ENCODE results near the gene GNB1.
"Not testable (repeated sequence)": the region's sequence is repeated elsewhere in the genome, so short reads cannot be mapped to it uniquely, and the experiment has no call there.

The GNB1 gene

GRCh38 chr1:1892079-1892762 lies 1.3 kb upstream of the GNB1 start:
- TF ChIP-seq HDGF (IDR thresholded peaks at IDR 0.05; ENCODE audit: borderline replicate concordance): no peak
- TF ChIP-seq ARNT (IDR thresholded peaks at IDR 0.05): no peak
- TF ChIP-seq BHLHE40 (IDR thresholded peaks at IDR 0.05; ENCODE audit: borderline replicate concordance): no peak
- TF ChIP-seq L3MBTL2 (conservative IDR thresholded peaks at IDR 0.05): no peak
- no peak for TF ChIP-seq NFRKB (IDR thresholded peaks at IDR 0.05)
- TF ChIP-seq LEF1 (IDR thresholded peaks at IDR 0.05; ENCODE audit: borderline replicate concordance): no peak
- no peak for TF ChIP-seq SUZ12 (IDR thresholded peaks at IDR 0.05)
- TF ChIP-seq CTBP1 (IDR thresholded peaks at IDR 0.05; ENCODE audit: borderline replicate concordance): no peak
- no peak for TF ChIP-seq PKNOX1 (IDR thresholded peaks at IDR 0.05)
- TF ChIP-seq ELF4 (IDR thresholded peaks at IDR 0.05): no peak
- TF ChIP-seq FOXK2 (IDR thresholded peaks at IDR 0.05): no peak
- TF ChIP-seq ZNF384 (IDR thresholded peaks at IDR 0.05): no peak
- no peak for TF ChIP-seq FOXM1 (IDR thresholded peaks at IDR 0.05; ENCODE audit: borderline replicate concordance)
- no peak for TF ChIP-seq SP1 (IDR thresholded peaks at IDR 0.05)
- no peak for TF ChIP-seq FOXA1 (IDR thresholded peaks at IDR 0.05)
- no peak for TF ChIP-seq TARDBP (IDR thresholded peaks at IDR 0.05)
- ChIA-PET CTCF (interaction anchor here (0.6 kb wide), 1 partner anchor 9 kb away, joined by 3 read pairs; no protein-coding TSS in a partner anchor), POLR2A (interaction anchor here (0.8 to 1.5 kb wide), 4 partner anchors 9 to 17 kb away, joined by 3 to 5 read pairs (median 4); no protein-coding TSS in a partner anchor)
- no peak for DNase-seq (ENCODE audit: extremely low spot score)

- TF ChIP-seq L3MBTL2 (conservative IDR thresholded peaks at IDR 0.05): peak; percentile 46
- no peak for TF ChIP-seq LEF1 (IDR thresholded peaks at IDR 0.05; ENCODE audit: borderline replicate concordance)
- peak; percentile 60 for DNase-seq (ENCODE audit: extremely low spot score)
- ChIA-PET CTCF (interaction anchor here (0.6 kb wide), 1 partner anchor 8 kb away, joined by 3 read pairs; no protein-coding TSS in a partner anchor), POLR2A (interaction anchor here (0.8 to 1.5 kb wide), 4 partner anchors 10 to 17 kb away, joined by 3 to 5 read pairs (median 4); no protein-coding TSS in a partner anchor)
Observed at GRCh38 chr1:1891349-1892078, 627 bp upstream of the GNB1 start.

DNA sequence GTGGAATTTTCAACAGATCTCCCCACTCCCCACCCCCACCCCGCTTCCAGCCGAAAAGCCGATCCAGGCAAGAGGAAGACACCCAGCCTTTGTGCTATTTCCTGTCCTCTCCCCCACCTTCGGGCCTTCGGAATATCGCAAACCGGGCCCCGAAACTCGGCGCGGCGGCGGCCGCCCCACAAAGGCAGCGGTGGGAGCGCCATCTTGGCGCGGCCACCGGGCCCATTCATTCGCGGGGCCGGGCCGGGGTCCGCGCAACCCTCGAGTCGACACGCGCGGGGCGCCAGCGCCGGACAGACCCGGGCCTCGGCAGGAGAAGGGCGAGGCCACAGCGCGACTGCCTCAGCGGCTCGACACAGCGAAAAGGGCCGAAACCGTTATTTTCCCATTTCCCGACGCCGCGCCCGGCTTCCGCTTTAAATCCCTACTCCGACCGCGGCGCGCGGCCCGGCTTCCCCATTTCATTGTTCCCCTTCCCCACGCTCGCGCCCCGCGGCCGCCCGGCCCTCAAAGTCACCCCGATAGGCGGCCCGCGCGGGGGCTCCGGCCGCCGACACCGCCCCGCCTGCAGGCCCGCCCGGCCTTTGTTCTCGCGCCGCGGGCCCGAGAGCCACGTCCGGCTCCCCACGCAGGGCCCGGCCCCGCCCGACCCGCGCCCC lies 911 bp downstream of the GNB1 start:
- no peak for DNase-seq (ENCODE audit: extremely low spot score)
- ChIA-PET CTCF (no interaction called here), POLR2A (no interaction called here)
- TF ChIP-seq BHLHE40 (IDR thresholded peaks at IDR 0.05; ENCODE audit: borderline replicate concordance): no peak
- no peak for TF ChIP-seq ELF4 (IDR thresholded peaks at IDR 0.05)
- no peak for TF ChIP-seq PKNOX1 (IDR thresholded peaks at IDR 0.05)
- no peak for TF ChIP-seq NFRKB (IDR thresholded peaks at IDR 0.05)
- TF ChIP-seq LEF1 (IDR thresholded peaks at IDR 0.05; ENCODE audit: borderline replicate concordance): no peak
- TF ChIP-seq CTBP1 (IDR thresholded peaks at IDR 0.05; ENCODE audit: borderline replicate concordance): no peak
- no peak for TF ChIP-seq SP1 (IDR thresholded peaks at IDR 0.05)
- TF ChIP-seq TARDBP (IDR thresholded peaks at IDR 0.05): no peak
- no peak for TF ChIP-seq ARNT (IDR thresholded peaks at IDR 0.05)
- no peak for TF ChIP-seq SUZ12 (IDR thresholded peaks at IDR 0.05)
- no peak for TF ChIP-seq FOXM1 (IDR thresholded peaks at IDR 0.05; ENCODE audit: borderline replicate concordance)

DNA sequence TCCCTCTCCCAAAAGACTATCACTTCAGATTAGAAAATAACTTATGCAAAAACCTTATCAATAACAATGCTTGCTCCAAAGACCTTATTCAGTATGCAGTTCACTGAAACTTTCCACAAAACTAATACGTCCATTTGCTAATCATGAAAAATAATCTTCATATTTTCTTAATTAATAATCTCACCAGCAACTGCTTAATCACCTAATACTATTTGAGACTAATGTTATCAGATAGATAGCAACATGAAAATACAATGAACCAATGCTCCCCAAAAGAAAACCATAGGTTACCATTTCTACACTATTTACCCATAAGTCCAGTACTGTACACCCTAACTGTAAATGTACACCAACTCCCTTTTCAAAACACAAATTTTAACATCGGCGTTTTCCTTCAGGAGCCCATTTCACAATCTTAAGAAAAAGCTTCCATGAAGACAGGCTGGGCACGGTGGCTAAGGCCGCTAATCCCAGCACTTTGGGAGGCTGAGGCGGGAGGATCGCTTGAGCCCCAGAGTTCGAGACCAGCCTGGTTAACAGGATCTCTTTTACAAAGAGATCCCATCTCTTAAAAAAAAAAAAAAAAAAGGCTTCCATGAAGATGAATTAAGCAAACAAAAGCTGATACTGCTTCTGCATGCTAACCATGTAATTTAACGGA lies 1.7 kb downstream of the GNB1 start:
- ChIA-PET CTCF (no interaction called here), POLR2A (interaction anchor here (3.2 kb wide), 1 partner anchor 19 kb away, joined by 11 read pairs; no protein-coding TSS in a partner anchor)
- no peak for TF ChIP-seq FOXK2 (IDR thresholded peaks at IDR 0.05)
- TF ChIP-seq ZNF384 (IDR thresholded peaks at IDR 0.05): peak; percentile 66
- DNase-seq (ENCODE audit: extremely low spot score): no peak

GRCh38 chr1:1883890-1884289 lies 7.0 kb downstream of the GNB1 start:
- peak; percentile 44 for TF ChIP-seq ZNF384 (IDR thresholded peaks at IDR 0.05)
- ChIA-PET CTCF (interaction anchor here (0.6 to 0.7 kb wide), 2 partner anchors 8 to 123 kb away, joined by 3 read pairs; no protein-coding TSS in a partner anchor), POLR2A (interaction anchor here (0.7 kb wide), 1 partner anchor 18 kb away, joined by 3 read pairs; no protein-coding TSS in a partner anchor)
- not testable (repeated sequence) for DNase-seq (ENCODE audit: extremely low spot score)

GRCh38 chr1:1883092-1883873 lies 7.6 kb downstream of the GNB1 start:
- POLR2A ChIA-PET: no interaction called here
- TF ChIP-seq BHLHE40 (IDR thresholded peaks at IDR 0.05; ENCODE audit: borderline replicate concordance): no peak
- TF ChIP-seq FOXA1 (IDR thresholded peaks at IDR 0.05): no peak
- TF ChIP-seq CTBP1 (IDR thresholded peaks at IDR 0.05; ENCODE audit: borderline replicate concordance): no peak
- TF ChIP-seq HDGF (IDR thresholded peaks at IDR 0.05; ENCODE audit: borderline replicate concordance): no peak
- TF ChIP-seq NFRKB (IDR thresholded peaks at IDR 0.05): no peak
- peak; percentile 83 for TF ChIP-seq ZNF384 (IDR thresholded peaks at IDR 0.05)
- no peak for TF ChIP-seq LEF1 (IDR thresholded peaks at IDR 0.05; ENCODE audit: borderline replicate concordance)
- no peak for TF ChIP-seq FOXM1 (IDR thresholded peaks at IDR 0.05; ENCODE audit: borderline replicate concordance)
- CTCF ChIA-PET: interaction anchor here (0.6 kb wide), 1 partner anchor 8 kb away, joined by 3 read pairs; no protein-coding TSS in a partner anchor
- peak; percentile 37 for DNase-seq (ENCODE audit: extremely low spot score)
